Measurements from ENCODE around the gene IL17D.
A peak's percentile ranks its signal among the peaks of the same experiment; 100 is the strongest.

Gene IL17D

DNA sequence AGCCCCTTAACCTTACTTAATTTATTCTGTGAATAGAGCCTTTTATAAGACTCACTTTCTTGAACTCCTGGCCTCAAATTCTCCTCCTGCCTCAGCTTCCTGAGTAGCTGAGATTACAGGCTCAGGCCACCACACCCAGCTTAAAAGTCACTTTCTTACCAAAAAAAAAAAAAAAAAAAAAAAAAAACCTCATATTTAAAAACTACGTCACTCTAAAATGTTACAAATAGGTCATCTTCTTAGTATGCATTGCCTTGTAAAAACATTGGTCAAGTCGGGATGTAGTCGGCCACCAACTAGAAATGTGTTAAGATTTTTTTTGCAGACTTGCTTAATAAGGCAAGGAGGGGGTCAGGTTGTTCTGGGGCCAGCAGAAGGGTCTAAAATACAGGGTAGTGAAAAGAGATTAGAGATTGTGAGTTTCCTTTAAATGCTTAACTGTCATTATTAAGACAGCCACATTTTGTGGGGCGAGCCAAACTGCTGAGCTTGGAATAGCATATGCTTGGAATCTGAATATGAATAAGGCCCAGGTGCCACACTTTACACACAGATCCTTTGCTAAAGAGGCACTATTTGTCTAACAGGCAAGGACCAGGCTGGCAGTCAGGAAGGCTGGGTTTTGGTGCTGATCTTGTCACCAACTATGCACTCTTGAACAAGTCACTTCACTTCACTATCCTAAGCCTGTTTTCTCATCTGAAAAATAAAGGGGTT, 16.5 kb upstream of the IL17D start:
- H3K4me3 ChIP-seq (ENCODE audit: low read depth, low read length) = no peak overlapping the region
- DNase-seq (ENCODE audit: low read depth) = no peak

DNA sequence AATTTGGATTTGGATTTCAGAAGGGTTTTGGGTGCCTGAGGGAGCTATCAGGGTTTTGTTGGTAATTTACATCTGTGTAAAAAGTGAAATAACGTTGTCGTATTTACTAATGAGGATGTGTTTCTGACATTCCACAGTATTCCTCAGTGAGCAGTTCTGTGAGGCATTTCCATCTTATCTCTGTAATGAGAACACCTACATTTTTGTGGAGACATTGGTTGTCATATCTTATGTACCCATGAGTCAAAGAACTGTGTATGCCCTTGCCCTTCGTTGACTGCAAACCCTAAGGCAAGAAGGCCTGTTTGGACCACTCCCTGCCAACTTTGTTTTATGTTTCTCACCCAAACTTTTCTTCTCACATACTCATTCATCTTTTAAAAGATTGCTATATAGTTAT, 14.2 kb upstream of the IL17D start:
- DNase-seq (ENCODE audit: low read depth) = no peak
- no peak overlapping the region for H3K4me3 ChIP-seq (ENCODE audit: low read depth, low read length)

DNA sequence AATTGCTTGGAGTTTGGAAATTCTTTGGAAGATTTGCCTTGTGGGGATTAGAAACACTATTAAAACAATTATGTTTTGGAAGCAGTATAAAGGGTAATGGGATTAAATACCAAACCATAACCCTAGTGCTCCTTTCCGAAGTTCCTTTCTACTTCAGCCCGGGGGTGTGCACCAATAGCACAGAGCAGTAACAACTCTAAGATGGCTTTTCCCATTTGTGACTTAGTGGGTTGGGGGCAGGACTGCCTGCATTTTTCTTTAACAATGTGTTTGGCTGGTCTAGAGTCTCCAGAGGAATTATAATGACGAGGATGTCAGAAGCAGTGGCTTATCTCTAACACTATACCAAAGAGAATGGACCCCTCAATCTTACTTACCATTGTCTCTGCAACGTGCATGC, 11.9 kb upstream of the IL17D start:
- no peak for DNase-seq (ENCODE audit: low read depth)
- no peak overlapping the region for H3K4me3 ChIP-seq (ENCODE audit: low read depth, low read length)

DNA sequence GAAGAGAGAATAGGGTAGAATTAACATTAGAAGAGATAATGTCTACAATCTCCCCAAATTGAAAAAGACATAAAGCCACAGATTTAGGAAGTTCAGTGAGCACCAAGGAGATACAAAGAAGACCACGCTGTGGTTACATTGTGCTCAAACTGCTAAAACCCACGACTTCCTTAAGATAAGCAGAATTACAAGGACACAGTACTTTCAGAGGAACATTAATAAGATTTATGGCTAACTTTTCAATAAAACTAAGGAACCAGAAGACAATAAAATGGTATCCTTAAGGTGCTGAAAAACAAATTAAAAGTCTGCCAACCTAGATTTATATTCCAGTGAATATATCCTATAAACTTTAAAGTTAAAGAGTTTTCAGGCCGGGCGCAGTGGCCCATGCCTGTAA, 7.4 kb upstream of the IL17D start:
- DNase-seq (ENCODE audit: low read depth) = no peak
- no peak overlapping the region for H3K4me3 ChIP-seq (ENCODE audit: low read depth, low read length)

DNA sequence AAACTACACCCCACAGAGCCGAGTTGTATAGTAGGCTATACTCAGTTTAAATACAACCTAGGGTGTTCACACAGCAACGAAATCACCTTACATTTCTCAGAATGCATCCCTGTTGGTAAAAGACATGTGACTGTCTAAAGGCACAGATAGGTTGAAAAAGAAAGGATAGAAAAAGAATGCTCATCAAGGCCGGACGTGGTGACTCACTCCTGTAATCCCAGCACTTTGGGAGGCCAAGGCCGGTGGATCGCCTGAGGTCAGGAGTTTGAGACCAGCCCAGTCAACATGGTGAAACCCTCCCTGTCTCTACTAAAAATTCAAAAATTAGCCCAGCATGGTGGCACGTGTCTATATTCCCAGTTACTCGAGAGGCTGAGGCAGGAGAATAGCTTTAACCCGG, 3.8 kb upstream of the IL17D start:
- no peak overlapping the region for H3K4me3 ChIP-seq (ENCODE audit: low read depth, low read length)
- no peak for DNase-seq (ENCODE audit: low read depth)

DNA sequence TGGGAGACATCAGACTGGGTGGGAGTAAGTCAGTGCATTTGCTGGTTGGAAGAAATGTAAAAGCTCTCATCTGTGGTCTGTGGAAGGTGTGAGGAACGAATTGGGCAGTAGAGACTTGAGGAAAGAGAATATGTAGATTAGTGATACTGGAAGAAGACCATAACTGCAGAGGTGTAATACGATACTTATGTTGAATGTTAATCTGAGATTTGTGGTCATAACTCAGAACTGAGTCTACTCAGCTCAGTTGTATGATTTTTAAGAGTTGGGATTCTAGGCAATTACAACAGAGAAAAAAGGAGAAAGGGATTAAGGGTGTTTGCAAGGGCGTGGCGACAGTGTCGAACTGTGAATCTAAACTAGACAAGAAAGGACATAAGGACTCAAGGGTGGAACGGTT, 3.2 kb upstream of the IL17D start:
- H3K4me3 ChIP-seq (ENCODE audit: low read depth, low read length) = no peak overlapping the region
- DNase-seq (ENCODE audit: low read depth) = no peak

DNA sequence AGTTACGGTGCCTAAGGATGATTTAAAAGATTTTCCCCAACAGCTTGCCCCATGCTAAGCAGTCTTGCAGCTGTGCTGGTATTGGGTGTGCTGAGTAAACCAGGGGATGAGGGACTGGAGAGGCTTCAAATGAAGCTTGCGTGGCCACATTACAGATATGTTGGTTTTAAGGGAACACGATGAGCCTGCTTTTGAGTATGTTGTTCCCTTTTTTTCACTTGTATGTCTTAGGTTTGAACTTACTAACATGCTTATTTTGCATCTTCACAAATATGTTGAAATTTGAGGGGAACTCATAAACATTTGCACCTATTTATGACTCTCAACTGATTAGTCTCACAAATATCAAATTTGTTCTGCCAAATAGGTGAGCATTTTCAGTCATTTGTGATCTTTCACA, 2.0 kb upstream of the IL17D start:
- no peak overlapping the region for H3K4me3 ChIP-seq (ENCODE audit: low read depth, low read length)
- no peak for DNase-seq (ENCODE audit: low read depth)

DNA sequence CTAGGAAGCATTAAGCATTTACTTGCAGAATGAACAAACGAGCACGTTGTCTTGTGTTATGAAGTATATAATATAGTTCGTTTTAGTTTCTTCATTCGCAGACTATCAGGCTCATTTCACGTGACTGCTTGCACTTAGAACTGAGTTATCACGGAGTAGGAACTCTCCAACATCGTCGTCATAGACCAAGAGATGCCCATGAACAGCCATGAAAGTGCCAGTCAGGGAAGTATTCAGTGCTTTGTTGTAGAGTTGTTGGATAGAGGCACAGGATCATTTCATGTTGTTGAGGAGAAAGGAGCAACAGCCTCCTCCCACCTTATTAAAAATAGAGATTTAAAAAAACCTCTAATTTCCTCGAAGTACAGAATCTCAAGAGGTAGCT, 977 bp upstream of the IL17D start:
- no peak for DNase-seq (ENCODE audit: low read depth)
- peak overlapping the region; percentile 70 for H3K4me3 ChIP-seq (ENCODE audit: low read depth, low read length)

DNA sequence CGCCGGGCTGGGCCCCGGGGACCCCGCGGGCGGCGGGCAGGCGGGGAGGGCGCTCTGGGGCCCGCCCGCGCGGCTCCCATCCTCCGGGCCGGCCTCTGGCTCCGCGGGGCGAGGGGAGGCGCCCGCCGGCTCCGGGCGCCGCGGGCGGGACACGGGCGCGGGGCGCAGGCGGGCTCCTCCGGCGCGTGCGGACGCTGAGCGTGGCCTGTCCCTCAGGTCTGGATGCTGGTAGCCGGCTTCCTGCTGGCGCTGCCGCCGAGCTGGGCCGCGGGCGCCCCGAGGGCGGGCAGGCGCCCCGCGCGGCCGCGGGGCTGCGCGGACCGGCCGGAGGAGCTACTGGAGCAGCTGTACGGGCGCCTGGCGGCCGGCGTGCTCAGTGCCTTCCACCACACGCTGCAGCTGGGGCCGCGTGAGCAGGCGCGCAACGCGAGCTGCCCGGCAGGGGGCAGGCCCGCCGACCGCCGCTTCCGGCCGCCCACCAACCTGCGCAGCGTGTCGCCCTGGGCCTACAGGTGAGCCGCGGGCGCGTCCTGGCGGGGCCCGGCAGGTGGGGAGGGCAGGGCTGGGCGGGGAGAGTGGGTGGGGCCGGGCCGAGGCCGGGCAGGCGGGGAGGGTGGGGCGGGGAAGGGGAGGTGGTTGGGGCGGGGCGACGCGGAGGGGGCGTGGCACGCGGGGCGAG, 420 bp downstream of the IL17D start:
- peak; percentile 42 for DNase-seq (ENCODE audit: low read depth)
- peak overlapping the region; percentile 37 for H3K4me3 ChIP-seq (ENCODE audit: low read depth, low read length)

DNA sequence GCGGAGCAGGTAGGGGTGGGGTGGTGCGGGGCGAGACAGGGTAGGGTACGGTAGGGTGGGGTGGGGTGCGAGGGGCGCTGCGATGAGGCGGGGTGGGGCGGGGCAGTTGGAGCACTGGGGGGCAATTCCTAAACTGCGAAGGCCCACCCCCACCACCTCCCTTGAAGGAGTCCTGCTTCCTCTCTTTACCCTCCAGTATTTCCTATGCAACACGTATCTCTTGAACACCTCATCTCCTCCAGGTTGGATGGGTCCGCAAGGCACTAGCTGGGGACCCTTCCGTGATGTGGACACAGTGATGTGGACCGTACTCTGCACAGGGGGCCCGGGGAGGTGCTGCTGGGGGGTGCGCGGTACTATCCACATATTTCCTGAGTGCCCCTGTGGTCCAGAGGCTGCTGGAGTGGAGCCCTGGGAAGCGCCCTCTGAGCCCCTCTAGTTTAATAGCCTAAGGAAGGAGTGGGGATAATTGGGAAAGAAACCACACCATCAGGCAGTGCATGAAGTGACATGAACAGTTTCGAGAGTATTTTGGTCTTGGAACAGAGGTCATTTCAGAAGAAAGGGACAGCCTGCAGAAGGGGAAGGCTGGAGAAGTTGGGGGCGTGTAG, 1.1 kb downstream of the IL17D start:
- peak overlapping the region; percentile 22 for H3K4me3 ChIP-seq (ENCODE audit: low read depth, low read length)
- DNase-seq (ENCODE audit: low read depth) = no peak

DNA sequence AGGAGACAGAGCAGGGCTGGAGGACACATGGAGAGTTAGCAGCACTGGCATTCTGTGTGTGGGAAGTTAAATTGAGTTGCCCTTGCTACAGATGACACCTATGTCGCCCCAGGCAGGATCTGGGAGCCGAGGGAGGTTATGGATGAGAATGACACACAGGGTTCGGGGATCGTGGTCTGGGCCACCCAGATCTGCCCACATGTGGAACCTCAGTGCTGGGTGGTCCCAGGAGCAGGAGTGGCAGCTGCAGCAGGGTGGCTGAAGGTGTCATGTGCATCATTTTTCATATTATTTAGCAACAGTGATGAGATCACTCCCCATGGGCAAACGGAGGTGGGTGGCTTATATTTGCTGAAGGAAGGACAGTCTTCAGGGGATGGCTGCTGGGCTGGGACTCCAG, 3.2 kb downstream of the IL17D start:
- H3K4me3 ChIP-seq (ENCODE audit: low read depth, low read length) = no peak overlapping the region
- DNase-seq (ENCODE audit: low read depth) = no peak

DNA sequence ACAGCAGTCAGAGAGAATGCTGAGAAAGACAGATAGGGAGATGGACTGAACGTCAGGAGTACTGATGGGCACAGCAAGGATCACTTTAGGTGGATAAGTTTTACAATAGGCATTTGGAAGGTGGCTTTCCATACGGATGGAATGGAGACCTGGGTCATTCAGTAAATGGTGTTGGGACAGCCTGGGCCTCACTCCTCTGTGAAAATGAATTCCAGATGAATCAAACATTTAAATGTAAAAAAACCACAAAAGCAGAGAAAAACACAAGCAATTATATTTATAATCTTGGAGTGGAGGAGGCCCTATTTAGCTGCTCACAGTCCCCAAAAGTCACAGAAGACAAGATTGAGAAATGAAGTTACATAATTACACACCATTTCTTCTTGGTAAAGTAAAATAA, 4.7 kb downstream of the IL17D start:
- no peak overlapping the region for H3K4me3 ChIP-seq (ENCODE audit: low read depth, low read length)
- DNase-seq (ENCODE audit: low read depth) = no peak

DNA sequence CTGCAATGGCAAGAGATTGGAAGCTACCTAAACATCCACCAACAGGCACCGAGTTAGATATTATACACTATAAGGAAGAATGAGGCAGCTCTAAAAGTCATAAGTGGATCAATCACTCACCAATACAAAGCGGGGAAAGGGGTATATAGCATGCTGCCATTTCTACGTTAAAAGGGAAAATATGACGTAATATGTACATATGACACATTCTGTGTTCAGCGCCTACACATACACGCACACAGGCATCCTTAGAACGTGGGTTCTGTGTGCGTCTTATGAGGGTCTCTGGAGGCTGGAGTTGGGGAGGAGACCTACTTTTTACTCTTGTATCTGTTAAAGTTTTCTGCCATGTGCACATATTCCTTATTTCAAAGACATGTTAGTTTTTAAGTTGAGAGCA, 5.9 kb downstream of the IL17D start:
- no peak overlapping the region for H3K4me3 ChIP-seq (ENCODE audit: low read depth, low read length)
- no peak for DNase-seq (ENCODE audit: low read depth)

DNA sequence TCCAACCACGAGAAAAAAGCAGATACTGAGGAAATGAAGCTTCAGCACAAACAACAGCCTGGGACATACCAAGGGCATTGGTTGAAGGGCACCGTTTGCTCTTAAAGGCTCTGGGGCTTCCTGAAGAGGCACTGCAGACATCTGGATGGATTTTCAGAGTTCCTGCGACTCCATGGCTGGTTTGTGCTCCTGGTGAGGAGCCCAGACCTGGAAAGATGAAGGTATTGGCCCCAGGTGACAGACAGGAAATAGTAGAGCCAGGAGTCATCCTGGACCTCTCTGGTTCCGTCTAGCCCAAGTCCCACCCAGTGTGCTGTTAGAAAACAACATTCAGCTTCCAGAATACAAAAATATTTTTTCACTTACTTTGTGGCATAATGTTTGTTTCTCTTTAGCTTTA, 6.3 kb downstream of the IL17D start:
- DNase-seq (ENCODE audit: low read depth) = no peak
- no peak overlapping the region for H3K4me3 ChIP-seq (ENCODE audit: low read depth, low read length)

DNA sequence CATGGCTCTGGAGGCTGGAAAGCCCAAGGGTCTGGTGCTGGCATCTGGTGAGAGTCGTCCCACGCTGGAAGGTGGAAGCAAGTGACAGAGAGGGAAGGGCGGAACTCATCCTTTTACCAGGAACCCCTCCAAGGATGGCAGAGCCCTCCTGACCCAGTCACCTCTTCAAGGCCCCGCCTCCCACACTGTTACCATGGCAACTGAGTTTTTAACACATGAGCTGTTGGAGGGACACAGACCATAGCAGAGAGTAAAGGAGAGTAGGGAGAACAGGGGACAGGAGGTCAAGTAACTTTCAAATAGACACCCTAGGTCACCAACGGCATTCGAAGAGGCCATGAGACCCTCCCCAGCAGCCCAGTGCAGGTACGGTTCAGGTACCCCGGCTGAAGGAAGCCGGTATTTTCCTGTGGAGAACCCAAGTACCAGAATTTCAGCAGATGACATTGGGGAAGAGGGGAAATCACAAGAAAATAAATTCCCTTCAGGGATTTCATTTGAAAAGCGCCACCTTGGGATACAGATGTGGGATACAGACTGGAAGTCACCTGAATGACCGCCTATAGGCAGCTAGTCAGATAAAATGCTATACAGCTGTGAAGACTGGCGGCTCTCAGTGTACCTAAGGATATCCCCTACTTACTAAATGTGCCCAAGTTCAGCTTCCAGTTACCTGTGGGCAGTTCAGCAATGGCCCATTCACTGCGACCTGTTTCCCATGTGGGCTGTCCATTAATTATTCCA, 8.0 kb downstream of the IL17D start:
- DNase-seq (ENCODE audit: low read depth) = no peak

DNA sequence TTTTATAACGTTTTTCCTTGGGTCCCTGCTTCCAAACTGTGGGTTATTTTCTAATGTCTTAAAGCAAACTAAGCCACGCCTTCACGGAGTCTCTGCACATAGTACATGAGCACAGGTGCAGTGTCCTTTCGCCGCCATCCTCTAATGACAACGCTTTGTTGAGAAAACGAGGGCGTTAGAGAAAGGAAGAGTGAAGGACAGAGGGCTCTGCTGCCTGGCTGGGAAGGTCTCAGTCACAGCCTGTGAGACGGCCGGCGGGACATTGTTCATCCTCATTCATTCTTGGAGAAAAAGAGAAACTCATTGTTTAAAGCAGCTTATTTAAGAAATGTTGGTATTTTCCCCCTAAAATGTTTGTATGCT, 9.5 kb downstream of the IL17D start:
- DNase-seq (ENCODE audit: low read depth) = no peak
- H3K4me3 ChIP-seq (ENCODE audit: low read depth, low read length) = peak overlapping the region; percentile 17

More for the DNA sequence above, 8.0 kb downstream of the IL17D start:
- H3K4me3 ChIP-seq (ENCODE audit: low read depth, low read length) = no peak overlapping the region

DNA sequence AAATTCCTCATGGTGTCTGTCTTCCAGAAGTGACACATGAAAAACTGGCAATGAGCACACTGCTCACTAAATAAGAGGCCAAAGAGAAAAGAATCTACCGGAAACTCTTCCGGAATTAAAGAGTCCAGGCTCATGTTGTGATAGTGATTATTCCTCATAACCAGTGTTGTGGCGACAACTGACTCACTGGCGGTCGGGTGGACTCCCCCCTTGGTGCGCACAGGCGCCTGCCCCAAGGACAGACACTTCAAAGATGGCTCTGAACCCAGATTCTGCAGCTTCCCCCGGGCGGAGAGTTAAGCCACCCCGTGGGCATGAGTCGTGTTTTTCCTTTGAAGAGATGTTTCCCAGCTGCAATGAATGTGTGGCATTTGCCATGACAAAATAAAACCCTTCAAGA, 10.3 kb downstream of the IL17D start:
- no peak overlapping the region for H3K4me3 ChIP-seq (ENCODE audit: low read depth, low read length)
- peak; percentile 21 for DNase-seq (ENCODE audit: low read depth)

DNA sequence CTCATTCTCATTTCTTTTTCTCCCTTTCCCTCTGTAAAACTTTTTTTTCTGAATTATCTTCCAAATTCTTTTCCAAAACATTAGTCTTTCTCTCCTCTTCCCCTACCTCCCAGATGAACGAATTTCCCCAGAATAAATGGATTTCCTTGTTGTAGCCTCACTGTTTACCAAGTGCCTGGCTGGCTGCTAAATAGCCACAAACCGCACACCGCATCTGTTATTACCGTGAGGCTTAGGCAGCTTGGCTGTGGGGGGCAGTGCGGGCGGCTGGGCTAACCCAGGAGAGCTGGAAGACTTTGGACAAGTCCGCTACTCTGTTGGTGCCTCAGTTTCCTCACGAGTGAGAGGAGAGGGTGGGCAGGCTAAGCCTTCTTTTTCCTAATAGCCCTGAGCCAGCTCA, 10.7 kb downstream of the IL17D start:
- no peak overlapping the region for H3K4me3 ChIP-seq (ENCODE audit: low read depth, low read length)
- DNase-seq (ENCODE audit: low read depth) = no peak

DNA sequence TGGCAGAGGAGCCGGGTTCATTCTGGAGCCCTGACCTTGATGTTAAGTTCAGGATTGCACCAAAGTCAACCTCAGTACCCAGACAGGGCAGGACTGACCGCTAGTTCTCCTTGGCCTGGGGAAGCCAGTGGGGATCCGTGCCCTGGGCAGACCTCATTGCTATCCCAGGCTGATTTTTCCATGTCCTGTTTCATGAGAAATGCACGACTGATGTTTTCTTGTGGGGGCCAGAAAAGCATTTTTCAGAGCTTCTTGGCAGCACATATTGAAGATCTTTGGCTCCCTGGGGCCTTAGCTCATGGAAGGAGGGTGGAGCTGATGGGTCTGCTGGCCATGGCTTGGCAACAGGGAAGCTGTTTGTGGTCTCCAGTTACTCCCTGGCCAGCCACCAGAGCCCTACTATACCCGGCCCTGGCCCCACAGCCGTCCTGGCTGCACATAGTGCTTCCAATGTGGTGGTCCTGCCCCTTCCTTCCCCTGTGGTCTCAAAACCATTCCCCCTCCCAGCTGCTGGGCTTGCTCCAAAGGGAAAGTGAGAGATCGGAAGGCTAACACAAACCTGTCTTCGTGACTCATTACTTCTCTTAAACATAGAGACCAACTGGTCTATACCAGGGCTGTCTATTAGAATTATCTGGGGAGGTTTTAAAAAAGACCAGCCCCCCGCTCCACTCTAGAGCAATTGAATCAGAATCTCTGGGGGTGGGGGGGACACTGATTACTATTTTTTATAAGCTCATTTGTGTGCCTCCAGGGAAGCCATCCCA, 11.2 kb downstream of the IL17D start:
- H3K4me3 ChIP-seq (ENCODE audit: low read depth, low read length) = peak overlapping the region; percentile 5
- peak; percentile 98 for DNase-seq (ENCODE audit: low read depth)

DNA sequence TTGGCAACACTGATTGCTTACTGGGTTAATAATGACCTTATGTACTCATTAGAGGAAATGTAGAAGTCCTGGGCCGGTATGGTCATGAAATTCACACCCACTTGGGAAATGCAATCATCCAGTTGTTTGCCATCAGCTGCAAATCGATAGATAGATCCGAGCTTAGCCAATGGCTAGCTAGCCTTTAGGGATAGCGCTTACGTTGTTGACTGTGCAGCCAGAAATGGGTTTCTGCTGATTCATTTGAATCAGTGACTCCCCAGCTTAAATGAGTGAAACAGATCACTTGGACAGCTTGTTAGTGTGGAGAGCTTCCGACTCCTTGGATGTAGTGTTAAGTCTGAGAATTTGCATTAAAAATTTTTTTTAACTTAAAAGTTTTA, 11.8 kb downstream of the IL17D start:
- DNase-seq (ENCODE audit: low read depth) = peak; percentile 30
- H3K4me3 ChIP-seq (ENCODE audit: low read depth, low read length) = peak overlapping the region; percentile 5
